ENCODE measurements around the gene CAMTA1.
"Not testable (repeated sequence)": the region's sequence is repeated elsewhere in the genome, so short reads cannot be mapped to it uniquely, and the experiment has no call there.

Gene CAMTA1

DNA sequence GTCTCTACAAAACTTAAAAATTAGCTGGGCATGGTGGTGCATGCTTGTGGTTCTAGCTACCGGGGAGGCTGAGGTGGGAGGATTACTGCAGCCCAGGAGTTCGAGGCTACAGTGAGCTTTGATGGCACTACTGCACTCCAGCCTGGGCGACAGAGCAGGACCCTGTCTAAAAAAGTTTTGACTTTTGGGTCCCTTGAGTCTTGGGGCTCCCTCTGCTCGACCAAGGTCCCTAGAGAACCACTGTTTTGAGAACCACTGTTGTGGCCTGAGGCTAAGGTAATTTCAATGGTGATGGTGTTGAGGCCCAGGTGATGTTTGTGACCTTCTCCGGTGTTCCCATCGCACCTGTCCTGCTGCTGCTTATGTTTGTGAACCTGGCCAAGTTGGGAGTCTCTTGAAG is 3.1 kb upstream of the CAMTA1 start:
- no peak for DNase-seq

DNA sequence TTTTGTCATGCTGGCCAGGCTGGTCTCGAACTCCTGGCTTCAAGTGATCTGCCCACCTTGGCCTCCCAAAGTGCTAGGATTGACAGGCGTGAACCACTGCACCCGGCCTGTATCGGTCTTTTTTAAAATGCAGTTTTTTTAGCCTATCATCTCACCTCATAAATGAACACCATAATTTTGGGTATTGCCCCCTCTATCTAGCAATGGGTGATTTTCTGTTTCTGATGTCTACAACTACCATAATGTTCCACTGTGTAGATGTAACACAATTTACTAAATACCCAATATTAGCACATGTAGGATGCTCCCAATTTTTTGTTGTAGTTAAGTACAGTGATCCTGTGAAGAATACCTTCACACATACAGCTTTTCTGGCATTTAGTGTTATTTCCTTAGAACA is 2.0 kb upstream of the CAMTA1 start:
- DNase-seq: no peak

DNA sequence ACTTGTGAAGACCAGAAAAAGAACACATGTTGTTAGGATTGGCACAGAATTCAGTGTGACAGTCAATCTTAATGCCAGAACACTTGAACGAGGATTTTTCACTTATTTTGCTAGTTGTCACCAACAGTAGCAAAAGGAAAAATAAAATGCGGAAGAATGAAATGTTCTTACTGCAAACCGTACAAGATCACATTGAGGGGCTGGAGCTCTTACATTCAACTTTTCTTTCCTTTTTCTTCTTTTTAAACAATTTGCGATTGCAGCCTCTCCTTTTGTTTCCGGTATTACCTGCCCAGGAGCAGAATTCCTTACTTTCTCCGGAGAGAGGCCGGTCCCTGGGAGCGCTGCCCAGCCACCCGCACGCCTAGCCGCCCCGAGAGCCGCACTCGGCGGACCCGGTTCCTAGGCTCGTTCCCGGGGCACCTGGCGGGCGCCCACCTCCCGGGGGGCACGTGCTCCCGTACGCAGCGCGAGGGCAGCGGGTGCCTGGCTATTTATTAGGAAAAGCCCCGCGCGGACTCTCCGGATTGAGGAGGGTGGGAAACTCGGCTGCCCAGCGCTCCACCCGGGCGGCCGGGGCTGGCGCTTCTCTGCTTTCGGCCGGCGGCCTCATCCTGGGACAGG is 1.2 kb upstream of the CAMTA1 start:
- no peak for DNase-seq

DNA sequence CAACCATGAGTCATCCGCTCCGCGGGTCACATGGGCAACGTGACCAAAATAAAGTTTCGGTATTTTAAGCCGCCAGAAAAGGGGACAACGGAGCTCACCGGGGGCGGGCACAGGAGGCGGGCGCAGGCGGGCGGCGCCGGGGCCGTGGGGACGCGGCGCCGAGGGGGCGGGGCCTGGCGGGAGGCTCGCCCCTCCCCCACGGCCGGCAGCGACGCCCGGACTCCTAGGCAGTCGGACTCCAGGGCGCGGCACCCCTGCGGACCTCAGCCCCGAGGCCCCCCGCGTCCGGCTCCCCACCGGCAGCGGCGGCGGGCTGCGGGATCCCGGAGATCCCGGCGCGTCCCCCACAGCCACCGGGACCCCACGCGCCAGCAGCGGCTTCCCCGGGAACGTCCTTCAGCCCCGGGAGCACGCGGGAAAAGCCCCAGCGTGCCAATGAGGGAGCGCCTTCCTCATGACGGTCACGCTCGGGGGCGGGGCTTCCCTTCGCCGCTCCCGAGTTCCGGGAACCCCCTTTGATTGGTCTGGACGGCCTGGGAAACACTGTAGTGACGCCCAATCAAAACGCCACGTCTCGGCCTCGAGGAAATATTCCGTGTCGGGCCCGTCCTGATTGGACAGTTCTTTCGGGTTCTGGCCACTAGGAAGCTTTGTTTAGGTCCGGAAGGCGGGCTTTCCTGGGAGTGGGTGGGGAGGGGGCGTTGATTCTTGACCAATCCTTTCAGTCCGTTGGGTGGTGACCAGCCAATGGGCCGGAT is 515 bp upstream of the CAMTA1 start:
- peak; percentile 100 for DNase-seq

DNA sequence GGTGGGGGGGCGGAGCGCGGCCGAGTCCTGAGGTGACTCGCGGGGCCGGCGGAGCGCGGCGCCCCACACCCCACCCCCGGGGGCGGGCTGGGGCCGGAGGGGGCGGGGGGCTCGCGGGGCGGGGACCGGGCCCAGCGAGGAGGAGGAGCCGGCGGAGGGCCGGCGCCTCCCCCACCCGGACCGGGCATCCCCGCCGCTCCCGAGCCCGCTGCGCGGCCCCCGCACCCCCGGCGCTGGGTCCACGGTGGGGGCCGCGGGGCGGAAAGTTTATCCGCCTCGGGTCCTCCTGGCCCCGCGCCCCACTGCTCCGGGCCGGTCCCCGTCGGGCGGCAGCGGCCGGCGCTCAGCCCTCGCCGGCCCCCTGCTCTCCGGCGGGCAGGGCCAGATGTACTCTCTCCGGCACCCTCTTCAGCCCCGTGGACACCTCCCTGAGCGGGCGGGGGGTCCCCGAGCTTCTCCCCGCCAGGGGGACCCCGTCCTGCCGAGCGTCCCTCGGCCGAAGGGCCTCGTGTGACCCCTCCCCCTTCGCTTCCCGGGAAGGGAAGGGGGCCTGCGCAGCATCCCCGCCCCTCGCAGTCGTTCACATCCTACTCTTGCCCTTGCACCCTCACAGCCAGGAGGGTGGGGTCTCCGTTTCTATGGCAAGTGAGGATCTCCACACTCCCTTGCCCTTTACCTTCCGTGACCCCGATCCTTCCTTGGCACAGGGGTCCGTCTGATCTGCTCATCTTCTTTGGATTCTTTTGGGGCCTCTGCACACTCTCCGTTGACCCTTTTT is 663 bp downstream of the CAMTA1 start:
- peak; percentile 54 for DNase-seq

DNA sequence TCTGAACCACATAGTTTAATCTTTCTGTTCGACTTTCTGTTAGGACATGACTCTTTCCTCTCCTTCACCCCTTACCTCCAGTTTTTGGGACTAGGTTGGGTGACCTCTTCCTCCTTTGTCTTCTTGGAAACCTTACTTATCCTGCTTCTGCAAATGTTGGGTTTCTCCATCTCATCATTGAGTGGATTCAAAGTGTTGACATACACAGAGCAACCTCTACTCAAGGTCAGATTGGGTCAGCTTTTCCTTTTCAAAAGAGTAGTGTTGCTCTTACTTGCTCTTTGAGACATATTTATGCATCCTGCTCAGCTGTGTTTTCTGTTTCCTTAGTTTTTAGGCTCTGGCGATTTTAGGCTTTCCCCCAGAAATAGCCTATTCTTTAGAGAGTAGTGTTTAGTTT is 3.7 kb downstream of the CAMTA1 start:
- DNase-seq: no peak

DNA sequence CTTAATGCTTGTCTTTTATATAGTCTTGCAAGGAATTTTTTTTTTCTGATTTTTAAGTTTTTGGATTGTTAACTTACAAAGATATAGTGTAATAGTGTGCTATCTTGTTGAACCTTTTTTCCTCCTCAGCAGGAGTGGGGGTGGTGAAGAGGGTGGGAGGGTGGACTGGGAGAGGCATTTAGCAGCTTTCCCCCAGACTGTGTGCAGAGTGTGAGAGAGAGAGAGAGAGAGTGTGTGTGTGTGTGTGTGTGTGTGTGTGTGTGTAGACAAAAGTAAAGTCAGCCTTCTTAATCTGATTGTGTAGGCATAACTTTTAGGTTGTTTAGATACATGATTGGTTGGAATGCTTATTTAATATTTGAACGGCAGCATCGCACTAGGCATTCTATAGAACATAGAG is 4.9 kb downstream of the CAMTA1 start:
- no peak for DNase-seq

DNA sequence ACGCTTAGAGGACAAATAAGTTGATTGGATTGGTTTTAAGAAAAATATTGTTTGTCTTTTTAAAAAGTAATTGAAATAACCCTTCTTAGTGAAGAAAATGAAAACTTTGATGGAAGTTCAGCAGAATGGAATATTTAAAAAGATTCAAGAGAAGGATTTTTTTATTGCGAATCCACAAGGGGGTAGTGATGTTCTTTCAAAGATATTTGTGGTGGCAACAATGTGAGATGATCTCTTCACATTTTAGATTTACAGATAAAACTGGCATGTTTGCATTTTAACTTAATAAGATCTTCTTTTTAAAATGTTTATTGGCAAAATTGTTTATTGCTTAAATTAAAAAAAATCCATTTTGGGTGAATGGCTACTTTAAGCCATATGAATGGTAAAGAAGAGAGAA is 8.9 kb downstream of the CAMTA1 start:
- no peak for DNase-seq

DNA sequence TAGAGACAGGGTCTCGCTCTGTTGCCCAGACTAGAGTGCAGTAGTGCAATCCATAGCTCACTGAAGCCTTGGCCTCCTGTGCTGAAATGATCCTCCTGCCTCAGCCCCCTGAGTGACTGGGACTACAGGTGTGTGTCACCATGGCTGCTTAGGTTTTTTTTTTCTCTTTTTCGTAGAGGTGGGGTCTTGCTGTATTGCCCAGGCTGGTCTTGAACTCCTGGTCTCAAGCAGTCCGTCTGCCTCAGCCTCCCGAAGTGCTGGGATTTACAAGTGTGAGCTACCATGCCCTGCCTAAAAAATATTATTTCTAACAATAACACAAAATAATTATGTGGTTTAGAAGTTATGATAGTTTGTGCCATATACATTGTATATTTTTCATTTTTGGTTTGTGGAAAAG is 9.9 kb downstream of the CAMTA1 start:
- DNase-seq: no peak

DNA sequence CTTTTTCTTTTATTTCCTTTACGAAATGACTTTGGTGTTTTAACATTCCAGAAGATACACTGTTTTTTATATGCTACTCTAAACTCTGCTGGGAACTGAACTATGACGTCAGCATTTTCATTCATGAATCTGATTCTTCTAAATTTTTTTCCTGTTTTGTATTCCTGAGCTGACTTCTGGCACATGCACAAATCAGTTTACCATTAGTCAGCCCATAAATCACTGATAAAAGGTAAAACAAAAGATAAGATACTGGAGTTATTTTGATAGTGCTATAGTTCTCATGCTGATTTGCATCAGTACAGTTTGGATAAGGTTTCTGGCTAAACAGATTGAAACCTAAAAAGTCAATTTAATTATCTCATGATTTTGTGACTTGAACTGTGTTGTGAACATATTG is 10.4 kb downstream of the CAMTA1 start:
- no peak for DNase-seq

DNA sequence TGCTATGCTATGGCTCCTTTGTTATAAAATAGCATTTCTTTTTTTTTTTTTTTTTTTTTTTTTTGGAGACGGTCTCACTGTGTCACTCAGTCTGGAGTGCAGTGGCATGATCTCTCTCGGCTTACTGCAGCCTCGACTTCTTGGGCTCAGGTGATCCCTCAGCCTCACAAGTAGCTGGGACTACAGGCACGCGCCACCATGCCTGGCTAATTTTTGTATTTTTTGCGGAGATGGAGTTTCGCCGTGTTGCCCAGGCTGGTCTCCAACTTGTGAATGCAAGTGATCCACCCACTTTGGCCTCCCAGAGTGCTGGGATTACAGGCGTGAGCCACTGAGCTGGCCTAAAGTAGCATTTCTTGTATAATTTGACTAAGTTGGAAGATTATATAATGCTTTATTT is 10.8 kb downstream of the CAMTA1 start:
- no peak for DNase-seq

DNA sequence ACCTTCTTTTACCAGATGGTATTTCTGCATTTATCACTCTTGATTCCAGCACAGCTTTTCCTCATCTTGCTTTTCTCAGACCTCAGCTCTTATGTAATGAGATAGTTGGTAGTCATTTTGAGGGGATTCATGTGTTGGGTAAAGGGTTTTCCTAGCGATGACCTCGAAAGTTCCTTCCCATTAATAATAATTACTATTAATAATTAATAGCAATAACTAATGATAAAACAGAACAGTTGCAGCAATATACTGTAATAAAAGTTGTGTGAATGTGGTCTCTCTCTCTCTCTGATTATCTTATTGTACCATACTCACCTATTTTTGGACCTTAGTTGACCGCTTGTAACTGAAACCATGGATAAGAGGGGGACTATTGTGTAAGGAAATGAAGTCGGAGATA is 14.2 kb downstream of the CAMTA1 start:
- no peak for DNase-seq

DNA sequence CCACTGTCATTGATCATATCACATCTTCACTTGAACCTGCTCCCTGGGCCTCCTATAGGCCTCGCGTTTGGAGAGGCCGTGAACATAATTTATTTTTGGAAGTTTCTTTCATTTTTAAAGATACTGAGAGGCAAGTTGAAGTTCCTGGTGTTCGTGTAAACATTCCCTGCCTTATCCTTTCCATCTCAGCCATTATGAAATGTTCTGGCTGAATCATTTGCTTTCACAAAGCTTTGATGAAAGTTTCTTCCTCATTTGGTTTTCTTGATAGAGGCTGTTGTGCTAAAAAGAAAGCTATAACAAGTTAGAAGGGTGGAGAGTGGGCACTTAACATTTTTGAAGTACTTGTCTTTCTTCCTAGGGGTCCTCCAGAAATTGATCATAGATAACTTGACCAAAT is 15.5 kb downstream of the CAMTA1 start:
- no peak for DNase-seq

DNA sequence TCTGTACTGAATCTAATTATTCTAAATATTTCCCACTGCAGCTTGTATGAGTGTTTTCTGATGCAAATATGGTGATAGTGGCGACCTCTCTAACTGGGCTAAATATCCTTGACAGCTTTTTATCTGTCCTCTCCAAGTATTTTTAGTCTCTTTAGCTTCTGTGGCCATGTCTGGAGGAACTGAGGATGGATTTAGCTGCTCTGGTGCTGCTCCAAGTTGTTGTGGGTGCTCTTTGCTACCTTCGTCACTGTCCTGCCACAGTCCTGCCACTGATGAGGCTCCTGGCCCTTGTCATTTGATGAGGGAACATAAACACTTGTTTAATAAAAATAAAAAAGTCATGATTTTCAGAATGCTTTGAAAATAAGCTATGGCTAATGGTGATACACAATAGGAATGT is 15.9 kb downstream of the CAMTA1 start:
- no peak for DNase-seq

DNA sequence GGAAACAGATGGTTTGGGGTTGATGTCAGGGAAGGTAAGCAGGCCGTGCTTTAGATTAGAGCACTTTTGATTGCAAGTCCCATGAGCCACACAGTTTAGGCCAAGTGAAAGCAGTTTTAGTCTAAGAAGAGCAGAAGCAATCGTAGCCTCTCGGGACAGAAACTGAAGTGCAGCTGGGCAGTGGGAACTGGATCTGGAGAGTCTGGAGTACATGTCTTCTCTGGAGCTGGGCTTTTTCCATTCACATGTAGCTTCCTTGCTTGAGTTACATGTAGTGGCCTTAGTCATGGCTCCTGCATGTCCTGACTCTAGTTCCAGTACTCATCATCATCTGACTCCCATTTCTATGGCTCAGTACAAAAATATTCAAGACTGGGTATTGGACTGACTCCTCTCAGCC is 16.7 kb downstream of the CAMTA1 start:
- DNase-seq: no peak

DNA sequence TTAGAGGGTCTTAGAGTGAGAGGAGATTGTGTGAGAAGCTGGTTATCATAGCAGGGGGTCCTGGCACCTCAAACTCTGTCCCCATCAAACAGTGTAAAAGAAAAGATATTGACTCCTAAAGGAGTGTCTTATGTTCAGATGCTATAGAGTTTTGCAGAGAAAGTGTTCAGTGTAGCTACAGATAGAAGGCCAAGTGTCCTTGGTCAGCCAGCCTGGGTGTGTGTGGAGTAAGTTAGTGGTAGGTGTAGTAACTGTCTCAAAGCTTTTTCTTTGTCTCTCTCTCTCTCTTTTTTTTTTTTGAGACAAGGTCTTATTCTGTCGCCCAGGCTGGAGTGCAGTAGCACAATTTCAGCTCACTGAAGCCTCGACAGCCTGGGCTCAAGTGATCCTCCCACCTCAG is 17.2 kb downstream of the CAMTA1 start:
- DNase-seq: no peak

DNA sequence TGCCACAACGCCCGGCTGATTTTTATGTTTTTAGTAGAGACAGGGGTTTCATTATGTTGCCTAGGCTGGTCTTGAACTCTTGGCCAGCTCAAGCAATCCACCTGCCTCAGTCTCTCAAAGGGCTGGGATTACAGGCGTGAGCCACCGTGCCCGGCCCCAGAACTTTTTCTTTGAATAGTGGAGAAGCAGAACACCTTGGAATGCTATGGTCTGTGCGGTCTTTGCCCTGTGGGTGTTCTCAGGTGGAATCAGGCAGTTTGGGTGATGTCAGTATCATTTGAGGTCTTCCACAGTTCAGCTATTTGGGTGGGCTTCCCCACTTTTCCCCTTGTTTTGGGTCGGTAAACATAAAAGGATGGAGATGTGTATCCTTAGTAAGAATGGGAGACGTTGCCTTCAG is 17.6 kb downstream of the CAMTA1 start:
- DNase-seq: no peak

DNA sequence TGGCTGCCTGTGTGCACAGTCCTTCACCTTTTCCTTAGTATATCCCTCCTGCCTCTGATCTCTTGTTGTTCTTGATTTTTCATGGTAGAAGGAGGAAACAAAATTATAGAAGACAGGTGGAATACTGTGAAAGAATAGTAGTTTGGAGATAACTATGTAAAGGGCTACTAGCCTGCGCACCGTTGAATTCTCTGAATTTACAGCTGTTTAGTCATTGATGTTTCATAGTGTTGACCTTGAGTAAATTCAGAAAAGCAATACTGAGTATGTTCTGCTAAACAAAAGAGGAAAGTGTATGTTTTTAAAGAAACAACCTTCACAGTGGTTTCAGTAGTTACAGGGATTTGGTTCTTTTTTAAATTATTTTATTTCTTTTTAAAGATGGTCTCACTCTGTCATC is 18.1 kb downstream of the CAMTA1 start:
- no peak for DNase-seq

DNA sequence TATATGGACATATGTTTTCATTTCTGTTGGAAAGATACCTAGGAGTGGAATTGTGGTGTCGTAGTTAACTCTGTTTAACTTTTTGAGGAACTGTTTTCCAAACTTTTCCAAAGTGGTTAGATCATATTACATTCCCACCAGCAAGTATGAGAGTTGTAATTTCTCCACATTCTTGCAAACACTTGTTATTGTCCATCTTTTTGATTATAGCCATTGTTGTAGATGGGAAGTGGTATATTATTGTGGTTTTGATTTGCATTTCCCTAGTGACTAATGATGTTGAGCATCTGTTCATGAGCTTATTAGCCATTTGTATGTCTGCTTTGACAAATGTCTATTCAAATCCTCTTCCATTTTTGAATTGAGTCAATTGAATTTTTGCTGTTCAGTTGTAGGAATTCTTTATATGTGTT is 19.8 kb downstream of the CAMTA1 start:
- DNase-seq: no peak

DNA sequence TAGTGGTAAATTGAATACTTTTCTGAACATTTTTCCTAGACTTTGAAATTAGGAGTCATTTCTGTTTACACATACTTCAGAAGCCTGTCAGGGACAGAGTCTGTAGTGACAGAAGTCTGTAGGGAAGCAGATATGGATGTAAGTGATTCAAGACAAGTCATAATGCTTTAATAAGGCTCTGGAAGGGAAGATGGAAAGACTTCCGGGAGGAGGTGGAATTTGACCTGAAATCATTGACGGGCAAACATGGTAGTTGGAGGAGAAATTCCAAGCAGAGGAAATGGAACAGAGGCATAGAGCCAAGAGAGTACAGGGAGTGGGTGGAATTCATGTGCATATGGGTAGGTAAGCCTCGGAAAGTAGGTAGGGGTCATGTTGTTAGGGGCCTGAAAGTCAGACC is 22.5 kb downstream of the CAMTA1 start:
- DNase-seq: no peak

DNA sequence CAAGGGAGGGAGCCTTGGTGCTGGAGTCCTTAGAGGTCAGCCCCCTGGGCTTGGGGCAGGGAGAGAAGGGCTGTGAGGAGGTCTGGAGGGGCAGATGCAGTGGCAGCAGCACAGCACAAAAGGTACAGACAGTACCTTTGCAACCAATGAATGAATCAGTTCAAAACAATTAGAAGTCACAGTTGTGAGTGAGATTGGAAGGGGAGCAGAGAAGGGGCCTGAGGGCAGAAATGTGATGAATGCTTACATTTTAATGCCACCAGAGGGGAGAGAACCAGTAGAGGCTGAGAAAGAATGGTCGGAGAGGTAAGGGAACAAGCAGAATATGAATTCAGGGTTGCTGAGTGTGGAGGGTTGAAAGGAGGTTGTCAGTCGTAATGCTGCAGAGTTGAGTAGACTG is 24.2 kb downstream of the CAMTA1 start:
- DNase-seq: no peak

DNA sequence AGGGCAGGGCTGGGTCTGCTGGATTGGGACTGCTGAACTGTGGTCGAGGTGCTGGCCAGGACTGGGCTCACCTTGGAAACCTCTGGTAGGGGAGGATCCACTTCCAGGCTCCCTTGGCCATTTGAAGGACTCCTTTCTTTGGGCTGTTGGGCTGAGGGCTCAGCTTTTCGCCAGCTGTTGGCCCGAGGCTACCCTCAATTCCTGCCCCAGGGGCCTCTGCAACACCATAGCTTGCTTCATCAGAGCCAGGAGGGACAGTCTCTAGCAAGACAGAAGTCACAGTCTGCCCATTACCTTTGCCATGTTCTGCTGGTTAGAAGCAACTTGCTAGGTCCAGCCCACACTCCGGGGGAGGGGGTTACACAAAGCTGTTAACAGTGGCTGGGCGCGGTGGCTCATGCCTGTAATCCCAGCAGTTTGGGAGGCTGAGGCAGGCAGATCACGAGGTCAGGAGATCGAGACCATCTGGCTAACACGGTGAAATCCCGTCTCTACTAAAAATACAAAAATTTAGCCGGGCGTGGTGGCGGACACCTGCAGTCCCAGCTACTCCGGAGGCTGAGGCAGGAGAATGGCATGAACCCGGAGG is 25.0 kb downstream of the CAMTA1 start:
- not testable (repeated sequence) for DNase-seq

DNA sequence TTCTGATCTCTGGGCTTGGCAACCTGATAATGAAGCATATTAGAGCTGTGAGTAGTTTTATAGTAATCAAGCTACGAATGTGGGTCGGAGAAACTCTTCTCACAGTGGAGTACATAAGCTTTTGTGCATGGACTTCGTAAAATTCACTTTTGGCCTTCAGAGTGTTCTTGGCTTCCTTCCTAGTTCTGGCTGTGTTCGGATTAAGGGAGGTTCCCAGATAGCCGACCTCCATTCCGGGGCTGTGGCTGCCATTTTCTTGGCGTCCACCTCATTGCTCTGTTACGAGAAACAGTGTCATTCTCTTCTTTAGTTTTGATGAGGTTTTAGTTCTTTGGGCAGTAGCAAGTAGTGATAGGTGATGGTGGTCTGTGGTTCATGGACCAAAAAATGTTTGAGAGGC is 26.3 kb downstream of the CAMTA1 start:
- DNase-seq: no peak

DNA sequence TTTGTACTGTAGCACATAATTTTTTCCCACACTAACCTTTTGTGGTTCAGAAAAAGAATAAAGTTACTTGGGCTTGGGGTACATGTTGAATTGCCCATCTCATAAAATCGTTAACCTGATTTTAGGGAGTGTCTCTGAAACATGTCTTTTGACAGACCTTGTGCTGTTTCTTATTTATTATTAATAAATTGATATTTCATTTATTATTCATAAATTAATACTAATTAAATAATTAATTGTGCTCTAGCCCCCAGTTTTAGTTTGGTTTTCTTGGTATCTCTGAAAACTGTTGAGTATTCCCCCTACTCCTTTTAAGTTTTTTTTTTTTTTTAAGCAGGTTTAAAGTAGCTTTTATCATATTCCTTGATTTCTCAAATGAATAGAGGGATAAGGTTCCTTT is 27.9 kb downstream of the CAMTA1 start:
- no peak for DNase-seq
